ENCODE data around the gene RYR1.

DNA sequence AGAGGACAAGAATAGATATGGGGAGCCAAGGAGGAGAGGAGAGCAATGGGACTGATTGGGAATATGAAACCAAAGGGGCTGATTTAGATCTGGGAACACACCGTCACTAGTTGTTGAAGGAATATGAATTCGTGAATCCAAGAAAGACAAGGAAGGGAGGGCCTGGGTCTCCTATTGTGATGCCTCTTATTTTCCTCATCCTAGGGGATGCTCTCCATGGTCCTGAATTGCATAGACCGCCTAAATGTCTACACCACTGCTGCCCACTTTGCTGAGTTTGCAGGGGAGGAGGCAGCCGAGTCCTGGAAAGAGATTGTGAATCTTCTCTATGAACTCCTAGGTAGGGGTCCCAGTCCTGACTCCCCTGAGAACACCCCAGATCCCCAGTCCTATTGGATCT is 21.5 kb downstream of the RYR1 start:
- TF ChIP-seq, protein P1, sequence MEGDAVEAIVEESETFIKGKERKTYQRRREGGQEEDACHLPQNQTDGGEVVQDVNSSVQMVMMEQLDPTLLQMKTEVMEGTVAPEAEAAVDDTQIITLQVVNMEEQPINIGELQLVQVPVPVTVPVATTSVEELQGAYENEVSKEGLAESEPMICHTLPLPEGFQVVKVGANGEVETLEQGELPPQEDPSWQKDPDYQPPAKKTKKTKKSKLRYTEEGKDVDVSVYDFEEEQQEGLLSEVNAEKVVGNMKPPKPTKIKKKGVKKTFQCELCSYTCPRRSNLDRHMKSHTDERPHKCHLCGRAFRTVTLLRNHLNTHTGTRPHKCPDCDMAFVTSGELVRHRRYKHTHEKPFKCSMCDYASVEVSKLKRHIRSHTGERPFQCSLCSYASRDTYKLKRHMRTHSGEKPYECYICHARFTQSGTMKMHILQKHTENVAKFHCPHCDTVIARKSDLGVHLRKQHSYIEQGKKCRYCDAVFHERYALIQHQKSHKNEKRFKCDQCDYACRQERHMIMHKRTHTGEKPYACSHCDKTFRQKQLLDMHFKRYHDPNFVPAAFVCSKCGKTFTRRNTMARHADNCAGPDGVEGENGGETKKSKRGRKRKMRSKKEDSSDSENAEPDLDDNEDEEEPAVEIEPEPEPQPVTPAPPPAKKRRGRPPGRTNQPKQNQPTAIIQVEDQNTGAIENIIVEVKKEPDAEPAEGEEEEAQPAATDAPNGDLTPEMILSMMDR (IDR thresholded peaks at IDR 0.05), result no peak
- no peak for TF ChIP-seq EZH2 (IDR thresholded peaks at IDR 0.05; ENCODE audit: borderline replicate concordance, insufficient read depth, low read depth, low read length, poor library complexity, severe bottlenecking)

Data from B cell (primary cell).